HG03521 (cell line): Measurements from ENCODE around the gene NFIX.

Source experiments
- ATAC-seq: cut with Tn5 transposase; IDR thresholded peaks from one replicate; pipeline ENCODE4 v1.9.1; 2021; ENCODE audit warnings: mild to moderate bottlenecking, moderate library complexity; ENCODE audit not compliant: unreplicated experiment

NFIX gene

DNA sequence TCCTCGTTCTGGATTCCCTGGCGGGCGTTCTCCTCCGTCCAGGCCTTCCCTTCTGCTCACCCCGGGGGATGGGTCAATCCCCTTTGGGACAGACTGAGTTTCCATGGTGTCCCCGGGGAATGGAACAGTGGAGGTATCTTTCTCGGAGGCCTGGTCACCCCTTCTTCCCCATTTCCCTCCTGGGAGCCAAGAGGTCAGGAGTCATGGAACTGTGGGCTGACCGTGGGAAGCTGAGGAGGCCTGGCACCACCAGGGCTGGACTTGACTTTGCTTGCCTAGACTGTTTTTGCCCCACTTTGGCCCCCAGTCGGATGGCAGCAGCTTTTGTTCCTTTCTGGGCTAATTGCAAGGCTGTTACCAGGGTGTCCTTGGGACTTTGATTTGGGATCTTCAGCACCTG is 124.8 kb downstream of the NFIX start:
- ATAC-seq = no peak

DNA sequence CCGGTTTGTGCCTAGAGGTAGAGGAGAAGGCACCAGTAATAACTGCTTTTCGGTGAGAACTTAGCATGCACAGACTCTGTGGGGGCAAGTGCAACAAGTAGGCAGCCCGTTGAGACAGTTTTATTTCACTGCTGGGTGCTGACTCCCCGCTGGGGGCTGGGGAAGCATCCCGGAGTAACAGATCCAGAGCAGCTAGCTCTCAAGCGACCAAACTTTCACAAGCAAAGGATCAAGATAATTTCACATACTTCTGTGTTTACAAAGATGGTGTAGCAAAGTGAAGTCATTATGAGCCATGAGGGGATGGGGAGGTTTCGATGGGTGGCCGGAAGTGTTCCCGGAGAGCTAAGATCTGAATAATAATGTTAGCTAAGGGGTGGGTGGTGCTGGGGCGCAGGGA is 125.5 kb downstream of the NFIX start:
- no peak for ATAC-seq

DNA sequence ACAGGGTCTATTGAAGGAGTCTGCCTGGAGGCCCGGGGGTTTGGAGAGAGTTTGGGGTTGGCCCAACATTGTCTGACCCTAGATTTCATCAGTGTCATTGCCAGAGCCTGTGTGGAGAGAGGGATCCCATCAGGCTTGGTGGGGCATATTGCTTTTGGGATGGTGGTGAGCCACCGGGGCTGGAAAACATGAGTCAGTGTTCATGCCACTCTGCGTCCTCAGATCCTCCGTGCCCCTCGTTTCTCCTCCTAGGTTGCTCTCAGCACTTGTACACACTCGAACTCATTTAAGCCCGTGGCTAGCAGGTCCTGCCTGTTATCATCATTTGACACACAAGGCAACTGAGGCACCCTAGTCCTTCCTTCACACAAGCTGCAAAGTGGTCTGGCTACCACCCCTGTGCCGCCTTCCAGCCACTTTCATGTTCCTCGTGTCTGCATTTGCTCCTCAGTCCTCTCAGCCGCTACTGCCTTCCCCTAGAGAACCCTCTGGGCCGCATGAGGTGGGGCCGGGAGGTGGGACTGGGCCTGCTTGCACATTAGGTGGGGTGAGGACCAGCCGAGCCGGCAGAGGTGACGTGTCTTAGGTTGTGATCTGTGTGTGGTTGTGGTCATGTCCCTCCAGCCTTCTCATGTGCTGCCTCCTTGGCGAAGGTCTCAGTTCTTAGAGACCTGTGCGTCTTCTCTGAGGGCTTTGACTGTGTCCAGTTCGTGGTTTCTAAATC is 126.4 kb downstream of the NFIX start:
- ATAC-seq = no peak

DNA sequence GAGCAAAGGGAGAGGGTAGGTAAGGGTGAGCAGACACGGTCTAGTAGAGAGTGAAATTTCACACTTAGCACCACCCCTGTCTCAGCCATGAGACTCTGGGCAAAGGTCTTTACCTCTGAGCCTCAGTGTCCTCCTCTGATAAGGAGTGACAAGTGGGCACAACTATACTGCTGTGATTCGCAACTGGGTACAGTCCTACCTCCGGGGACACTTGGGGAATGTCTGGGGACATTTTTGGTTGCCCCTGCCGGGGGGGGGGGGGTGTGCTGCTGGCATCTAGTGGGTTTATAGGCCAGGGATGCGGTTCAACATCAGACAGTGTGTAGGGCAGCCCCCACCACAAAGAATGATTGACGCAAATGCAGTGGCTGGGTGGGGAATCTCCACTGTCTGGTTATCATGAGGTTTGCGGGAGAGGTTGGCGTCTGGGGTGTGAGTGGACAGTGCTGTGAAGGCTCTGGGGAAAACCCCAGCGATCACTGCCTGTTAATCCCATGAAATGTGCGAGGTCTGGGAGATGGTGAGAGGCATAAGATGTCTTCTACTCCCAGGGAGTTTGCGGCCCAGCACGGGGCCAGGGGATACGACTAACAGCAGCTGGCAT is 127.1 kb downstream of the NFIX start:
- ATAC-seq = no peak

DNA sequence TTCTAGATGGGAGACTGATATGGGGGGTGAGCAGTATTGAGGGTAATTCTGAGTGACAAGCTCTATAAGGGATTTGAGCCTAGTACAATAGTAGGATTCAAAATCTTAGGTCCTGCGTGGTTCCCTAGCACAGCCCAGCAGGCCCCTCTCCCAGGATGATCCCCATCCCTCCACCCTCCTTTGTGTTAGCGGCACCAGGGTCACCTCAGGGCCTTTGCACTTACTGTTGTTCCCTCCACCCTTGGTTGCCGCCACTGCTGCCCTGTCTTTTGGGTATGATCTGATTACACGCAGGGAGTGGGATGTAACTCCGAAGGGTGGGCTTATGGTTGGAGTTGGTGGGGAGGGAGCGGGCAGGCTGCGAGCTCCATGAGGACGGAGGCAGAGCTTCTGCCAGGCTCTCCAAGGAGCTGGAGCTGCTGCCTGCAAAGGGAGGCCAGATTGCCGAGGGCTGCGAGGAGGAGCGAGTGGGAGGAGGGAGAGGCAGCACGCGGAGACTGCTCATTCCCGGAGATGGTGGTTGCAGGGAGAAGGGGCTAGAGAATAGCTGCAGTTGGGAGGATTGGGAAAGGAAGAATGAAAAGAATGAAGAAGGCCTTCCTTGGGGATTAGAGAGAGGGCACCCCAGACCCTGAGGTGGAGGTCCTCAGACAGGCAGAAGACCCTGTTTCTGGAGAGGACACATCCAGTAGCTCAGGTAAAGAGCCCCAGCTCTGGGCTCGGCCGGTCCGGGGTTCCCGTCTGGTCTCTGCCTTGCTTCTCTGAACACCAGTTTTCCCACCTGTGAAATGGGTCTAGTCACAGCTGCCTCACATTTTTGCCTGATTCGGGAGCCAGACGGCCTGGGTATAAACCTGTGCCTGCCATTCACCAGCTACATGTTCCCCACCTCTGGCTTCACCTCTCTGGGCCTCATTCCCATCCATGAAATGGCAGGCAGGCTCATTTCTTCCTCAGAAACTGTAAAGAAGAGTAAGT is 128.0 kb downstream of the NFIX start:
- ATAC-seq = no peak

DNA sequence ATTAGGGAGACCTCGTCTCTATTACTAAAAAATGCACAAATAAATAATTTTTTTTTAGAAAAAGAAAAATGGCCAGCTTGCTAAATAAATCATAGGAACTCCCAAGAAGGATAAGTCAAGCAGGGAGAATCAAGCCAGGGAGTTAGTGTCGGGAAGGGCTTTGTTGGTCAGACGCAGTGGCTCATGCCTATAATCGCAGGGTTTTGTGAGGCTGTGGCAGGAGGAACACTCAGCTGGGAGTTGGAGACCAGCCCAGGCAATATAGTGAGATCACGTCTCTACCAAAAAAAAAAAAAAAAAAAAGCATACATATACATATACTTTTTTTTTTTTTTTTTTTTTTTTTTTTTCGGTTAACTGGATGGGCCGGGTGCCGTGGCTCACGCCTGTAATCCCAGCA is 131.8 kb downstream of the NFIX start:
- ATAC-seq = no peak

DNA sequence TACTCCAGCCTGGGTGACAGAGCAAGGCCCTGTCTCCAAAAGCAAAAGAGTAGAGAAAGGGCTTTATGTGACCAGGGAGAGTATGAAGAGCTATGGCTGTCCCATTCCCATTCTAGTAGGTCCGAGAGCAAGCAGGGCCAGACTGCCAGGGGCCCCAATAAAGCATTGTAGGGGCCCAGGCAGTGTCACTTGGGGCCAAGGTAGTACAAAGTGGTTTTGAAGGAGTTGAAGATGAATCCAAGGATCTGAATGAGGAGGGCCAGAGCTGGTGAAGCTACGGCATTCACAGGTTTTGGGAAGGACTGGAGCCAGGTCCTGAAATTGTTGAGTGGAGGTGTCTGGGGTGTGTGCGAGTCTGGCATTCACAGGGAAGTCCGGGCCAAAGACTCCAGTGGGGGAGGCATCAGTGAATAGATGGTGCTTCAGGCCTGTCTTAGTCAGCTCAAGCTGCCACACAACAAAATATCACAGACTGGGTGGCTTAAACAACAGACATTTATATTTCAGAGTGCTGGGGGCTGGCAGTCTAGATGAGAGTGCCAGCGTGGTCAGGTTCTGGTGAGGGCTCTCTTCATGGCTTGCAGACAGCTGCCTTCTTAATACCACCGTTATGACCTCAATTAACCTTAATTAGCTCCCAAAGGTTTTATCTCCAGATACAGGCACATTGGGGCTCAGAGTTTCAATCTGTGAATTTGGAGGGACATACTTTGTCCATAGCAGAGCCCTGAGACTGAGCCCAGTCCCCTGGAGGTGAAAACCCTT is 132.7 kb downstream of the NFIX start:
- ATAC-seq = no peak

DNA sequence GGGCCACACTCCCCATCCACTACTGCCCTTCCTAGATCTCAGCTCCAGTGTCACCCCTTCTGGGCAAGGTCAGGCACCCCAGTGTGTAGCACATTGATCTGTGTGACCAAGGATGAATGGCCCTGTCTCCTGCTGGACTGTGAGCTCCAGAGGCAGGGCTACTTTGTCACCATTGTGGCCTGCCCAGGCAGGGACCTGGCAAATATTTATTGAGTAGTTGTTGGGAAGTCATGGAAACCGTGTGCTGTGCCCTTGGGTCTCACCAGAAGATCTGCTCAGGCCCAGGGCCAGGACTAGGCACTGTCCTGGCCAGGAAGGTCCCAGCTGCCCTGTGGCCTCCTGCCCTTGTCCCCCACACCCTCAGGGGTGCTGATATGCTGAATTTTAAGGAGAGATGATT is 133.3 kb downstream of the NFIX start:
- ATAC-seq = no peak

DNA sequence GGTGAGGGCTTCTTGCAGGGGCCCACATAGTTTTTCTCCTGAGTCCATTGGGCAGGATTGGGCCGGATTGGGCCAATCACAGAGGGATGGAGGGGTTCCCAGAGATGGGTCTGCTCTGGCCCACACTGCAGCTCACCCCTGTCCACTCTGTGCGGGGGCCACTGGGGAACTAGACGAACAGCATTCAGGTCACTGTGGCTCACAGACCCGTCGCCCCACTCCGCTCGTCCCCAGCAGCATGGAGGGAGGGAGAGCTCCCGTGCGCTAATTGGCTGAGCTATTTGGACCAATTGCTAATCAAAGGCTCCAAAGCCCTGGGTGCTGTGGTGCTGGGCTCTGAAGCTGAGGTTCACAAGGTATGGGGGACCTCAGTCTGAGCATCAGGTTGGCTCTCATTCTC is 134.1 kb downstream of the NFIX start:
- ATAC-seq = no peak

DNA sequence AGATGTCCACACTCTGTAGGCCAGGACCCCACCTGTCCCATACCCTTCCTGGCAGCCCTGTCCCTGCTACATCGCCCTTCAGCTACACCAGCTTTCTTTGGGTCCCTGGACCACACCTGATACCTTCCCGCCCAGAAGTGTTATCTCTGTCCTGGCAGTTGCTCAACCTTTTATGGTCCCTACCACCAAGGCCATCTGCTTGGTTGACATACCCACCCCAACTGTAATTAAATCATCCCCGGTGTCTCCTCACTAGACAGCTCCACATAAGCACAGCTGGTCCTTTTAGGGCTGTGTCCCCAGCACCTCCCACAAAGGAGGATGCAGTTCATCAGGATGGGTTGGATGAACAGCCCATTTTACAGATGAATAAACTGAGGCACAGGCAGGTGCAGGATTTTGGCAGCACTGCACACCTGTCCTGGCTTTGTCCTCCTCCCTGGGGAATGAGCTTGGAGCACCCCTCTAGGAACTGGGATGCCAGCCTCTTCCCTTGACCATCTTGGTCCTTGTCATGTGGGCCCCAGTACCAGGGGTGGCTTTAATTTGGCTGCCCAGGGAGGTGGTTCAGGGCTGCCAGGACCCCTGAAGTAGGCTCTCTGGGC is 135.7 kb downstream of the NFIX start:
- ATAC-seq = no peak

DNA sequence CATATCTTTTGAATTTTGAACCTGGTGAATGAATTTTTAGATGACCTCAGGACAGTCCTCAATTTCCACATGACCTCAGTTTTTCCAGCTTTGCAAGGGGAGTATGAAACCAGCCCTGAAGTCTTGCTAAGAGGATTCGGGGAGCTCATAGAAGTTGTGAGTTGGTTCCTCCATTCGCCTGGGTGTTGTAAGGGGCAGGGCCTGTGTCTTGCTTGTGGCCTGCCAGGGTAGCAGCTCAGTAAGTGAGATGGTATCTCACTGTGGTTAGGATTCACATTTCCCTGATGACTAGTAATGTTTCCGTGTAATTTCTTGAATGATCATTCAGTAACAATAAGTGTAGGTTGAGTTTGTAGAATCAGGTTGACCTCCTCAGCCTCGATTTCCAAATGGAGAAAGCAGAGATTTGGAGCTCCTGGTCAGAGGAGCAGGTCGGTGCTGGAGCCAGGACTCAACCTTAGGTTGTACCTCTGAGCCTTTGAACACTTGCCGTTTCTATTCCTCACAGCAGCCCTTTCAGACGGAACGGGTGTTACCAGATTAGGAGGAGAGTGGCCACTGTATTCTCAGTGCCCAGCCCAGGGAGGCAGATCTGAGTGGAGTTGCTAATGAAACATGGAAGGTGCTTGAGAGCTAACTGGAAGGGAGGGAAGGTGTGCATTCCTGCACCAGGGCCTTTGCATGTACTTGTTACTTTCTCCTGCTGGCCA is 137.4 kb downstream of the NFIX start:
- no peak for ATAC-seq

DNA sequence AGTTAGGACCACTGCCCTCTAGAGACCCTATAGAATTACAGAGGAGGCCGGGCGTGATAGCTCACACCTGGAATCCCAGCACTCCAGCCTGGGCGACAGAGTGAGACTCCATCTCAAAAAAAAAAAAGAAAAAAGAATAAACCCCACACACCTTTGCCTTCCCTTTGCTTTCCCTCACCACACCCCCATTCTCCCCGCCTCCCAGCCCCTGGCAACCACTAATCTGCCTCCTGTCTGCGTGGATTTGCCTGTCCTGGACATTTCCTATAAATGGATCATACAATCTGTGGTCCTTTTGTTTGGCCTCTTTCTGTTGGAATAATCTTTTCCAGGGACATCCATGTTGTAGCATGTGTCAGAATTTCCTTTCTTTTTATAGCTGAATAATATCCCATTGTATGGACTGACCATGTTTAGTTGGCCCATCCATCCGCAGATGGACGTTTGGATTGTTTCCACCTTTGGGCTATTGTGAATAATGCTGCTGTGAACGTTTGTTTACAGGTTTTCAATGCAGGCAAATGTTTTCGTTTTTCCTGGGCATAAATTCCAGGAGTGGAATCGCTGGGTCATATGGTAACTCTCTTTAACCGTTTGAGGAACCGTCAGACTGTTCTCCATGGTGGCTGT is 138.1 kb downstream of the NFIX start:
- no peak for ATAC-seq

DNA sequence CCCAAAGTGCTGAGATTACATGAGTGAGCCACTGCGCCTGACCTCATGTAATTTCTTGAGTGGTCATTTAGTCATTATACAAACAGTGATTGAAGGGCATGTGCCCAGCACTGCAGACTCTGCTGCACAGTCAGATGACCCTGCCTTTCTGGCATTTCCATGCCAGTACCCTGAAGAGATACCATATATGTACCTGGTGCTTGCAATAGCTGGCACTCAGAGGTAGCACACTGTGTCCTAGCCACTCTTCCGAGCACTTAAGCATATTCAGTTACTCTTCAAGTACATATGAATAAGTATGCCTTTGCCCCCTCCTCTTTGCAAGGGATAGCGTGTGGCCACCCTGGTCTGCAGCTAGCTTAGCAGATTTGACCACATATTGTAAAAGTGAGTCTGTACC is 139.4 kb downstream of the NFIX start:
- no peak for ATAC-seq

DNA sequence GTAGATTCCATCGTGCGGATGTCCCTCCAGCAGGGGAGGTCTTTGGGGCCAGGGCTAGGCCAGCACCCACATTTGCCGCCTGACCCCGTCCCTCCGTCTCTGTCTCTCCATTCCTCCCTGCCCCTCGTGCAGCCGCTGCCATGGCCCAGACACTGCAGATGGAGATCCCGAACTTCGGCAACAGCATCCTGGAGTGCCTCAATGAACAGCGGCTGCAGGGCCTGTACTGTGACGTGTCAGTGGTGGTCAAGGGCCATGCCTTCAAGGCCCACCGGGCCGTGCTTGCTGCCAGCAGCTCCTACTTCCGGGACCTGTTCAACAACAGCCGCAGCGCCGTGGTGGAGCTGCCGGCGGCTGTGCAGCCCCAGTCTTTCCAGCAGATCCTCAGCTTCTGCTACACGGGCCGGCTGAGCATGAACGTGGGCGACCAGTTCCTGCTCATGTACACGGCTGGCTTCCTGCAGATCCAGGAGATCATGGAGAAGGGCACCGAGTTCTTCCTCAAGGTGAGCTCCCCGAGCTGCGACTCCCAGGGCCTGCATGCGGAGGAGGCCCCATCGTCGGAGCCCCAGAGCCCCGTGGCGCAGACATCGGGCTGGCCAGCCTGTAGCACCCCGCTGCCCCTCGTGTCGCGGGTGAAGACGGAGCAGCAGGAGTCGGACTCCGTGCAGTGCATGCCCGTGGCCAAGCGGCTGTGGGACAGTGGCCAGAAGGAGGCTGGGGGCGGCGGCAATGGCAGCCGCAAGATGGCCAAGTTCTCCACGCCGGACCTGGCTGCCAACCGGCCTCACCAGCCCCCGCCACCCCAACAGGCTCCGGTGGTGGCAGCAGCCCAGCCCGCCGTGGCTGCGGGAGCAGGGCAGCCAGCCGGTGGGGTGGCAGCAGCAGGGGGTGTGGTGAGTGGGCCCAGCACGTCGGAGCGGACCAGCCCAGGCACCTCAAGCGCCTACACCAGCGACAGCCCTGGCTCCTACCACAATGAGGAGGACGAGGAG is 140.1 kb downstream of the NFIX start:
- no peak for ATAC-seq

DNA sequence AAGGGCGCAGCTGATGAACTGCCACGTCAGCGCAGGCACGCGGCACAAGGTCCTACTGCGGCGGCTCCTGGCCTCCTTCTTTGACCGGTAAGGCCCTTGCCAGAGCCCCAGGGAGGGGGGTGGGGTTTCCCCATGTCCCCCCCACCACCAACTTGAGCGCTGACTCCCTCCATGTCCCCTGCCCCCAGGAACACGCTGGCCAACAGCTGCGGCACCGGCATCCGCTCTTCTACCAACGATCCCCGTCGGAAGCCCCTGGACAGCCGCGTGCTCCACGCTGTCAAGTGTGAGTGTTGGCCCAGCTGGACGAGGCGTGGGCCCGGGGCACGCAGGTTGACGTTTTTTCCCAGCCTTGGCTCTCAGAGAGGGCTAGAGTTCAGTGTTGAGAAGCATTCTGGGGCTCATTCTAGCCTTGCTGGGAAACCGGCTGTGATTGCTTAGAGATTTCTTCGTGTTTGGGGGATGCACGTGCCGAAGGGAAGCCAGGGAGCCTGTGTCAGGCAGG is 142.1 kb downstream of the NFIX start:
- no peak for ATAC-seq

DNA sequence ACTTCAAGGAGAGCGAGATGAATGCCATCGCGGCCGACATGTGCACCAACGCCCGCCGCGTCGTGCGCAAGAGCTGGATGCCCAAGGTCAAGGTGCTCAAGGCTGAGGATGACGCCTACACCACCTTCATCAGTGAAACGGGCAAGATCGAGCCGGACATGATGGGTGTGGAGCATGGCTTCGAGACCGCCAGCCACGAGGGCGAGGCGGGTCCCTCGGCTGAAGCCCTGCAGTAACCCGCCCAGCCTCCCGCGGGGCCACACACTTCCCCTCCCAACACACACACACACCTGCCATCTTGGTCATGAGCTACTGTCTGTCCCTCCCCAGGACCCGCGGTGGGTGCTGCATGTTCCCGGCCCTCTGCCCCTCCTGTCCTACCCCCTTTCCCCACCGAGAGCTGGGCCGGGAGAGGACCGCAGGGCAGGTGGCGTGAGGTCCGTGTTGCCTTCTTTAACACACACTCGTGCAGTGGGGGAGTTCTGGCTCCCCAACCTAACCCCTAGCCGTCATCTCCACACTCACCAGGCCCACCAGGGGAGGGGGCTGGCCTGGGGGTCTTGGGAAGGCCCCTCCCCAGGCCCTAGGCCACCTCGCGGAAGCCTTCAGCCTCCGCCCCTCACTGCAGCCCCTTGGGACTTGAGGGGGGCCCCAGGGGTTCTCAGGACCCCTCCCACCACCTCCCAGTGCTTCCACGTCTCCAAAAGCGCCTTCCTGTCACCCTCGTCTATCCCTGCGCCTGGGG is 143.1 kb downstream of the NFIX start:
- ATAC-seq = no peak

DNA sequence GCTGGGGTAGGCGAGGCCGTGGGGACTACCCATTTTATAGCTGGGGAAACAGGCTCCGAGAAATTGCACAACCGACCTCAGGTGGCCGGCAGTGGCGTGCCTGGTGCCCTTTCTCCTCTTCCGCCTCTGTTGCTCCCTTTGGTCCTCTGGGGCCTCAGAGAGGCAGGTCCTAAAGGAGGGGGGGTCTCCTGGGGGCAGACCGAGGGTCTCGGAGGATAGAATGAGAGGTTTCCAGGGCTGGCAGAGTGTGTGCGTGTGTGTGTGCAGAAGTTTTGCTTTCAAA is 143.6 kb downstream of the NFIX start:
- ATAC-seq = no peak
